ENCODE results near the gene CHMP2A. TPM values are rescaled to one million over a fixed set of nuclear protein-coding genes. Genes with fewer than 3 reads are reported as not detected.

Gene CHMP2A
- total and polyA plus RNA-seq, 2 experiments from 2014 or later, result 92.2 to 145 TPM

DNA sequence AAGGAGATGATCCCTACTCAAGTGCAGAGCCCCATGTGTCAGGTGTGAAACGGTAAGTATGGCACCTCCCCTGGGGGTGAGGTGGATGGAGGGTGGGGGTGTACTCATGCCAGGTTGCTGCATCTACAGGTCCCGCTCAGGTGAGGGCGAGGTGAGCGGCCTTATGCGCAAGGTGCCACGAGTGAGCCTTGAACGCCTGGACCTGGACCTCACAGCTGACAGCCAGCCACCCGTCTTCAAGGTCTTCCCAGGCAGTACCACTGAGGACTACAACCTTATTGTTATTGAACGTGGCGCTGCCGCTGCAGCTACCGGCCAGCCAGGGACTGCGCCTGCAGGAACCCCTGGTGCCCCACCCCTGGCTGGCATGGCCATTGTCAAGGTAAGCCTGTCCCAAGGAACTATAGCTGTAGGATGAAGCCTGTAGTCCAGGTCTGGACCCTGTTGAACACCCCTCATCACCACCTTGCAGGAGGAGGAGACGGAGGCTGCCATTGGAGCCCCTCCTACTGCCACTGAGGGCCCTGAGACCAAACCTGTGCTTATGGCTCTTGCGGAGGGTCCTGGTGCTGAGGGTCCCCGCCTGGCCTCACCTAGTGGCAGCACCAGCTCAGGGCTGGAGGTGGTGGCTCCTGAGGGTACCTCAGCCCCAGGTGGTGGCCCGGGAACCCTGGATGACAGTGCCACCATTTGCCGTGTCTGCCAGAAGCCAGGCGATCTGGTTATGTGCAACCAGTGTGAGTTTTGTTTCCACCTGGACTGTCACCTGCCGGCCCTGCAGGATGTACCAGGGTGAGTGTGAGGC lies 5.8 kb downstream of the CHMP2A start (continued):
- TF ChIP-seq JUNB (IDR thresholded peaks at IDR 0.05; ENCODE audit: unreplicated experiment), result no peak
- TF ChIP-seq, protein P1, sequence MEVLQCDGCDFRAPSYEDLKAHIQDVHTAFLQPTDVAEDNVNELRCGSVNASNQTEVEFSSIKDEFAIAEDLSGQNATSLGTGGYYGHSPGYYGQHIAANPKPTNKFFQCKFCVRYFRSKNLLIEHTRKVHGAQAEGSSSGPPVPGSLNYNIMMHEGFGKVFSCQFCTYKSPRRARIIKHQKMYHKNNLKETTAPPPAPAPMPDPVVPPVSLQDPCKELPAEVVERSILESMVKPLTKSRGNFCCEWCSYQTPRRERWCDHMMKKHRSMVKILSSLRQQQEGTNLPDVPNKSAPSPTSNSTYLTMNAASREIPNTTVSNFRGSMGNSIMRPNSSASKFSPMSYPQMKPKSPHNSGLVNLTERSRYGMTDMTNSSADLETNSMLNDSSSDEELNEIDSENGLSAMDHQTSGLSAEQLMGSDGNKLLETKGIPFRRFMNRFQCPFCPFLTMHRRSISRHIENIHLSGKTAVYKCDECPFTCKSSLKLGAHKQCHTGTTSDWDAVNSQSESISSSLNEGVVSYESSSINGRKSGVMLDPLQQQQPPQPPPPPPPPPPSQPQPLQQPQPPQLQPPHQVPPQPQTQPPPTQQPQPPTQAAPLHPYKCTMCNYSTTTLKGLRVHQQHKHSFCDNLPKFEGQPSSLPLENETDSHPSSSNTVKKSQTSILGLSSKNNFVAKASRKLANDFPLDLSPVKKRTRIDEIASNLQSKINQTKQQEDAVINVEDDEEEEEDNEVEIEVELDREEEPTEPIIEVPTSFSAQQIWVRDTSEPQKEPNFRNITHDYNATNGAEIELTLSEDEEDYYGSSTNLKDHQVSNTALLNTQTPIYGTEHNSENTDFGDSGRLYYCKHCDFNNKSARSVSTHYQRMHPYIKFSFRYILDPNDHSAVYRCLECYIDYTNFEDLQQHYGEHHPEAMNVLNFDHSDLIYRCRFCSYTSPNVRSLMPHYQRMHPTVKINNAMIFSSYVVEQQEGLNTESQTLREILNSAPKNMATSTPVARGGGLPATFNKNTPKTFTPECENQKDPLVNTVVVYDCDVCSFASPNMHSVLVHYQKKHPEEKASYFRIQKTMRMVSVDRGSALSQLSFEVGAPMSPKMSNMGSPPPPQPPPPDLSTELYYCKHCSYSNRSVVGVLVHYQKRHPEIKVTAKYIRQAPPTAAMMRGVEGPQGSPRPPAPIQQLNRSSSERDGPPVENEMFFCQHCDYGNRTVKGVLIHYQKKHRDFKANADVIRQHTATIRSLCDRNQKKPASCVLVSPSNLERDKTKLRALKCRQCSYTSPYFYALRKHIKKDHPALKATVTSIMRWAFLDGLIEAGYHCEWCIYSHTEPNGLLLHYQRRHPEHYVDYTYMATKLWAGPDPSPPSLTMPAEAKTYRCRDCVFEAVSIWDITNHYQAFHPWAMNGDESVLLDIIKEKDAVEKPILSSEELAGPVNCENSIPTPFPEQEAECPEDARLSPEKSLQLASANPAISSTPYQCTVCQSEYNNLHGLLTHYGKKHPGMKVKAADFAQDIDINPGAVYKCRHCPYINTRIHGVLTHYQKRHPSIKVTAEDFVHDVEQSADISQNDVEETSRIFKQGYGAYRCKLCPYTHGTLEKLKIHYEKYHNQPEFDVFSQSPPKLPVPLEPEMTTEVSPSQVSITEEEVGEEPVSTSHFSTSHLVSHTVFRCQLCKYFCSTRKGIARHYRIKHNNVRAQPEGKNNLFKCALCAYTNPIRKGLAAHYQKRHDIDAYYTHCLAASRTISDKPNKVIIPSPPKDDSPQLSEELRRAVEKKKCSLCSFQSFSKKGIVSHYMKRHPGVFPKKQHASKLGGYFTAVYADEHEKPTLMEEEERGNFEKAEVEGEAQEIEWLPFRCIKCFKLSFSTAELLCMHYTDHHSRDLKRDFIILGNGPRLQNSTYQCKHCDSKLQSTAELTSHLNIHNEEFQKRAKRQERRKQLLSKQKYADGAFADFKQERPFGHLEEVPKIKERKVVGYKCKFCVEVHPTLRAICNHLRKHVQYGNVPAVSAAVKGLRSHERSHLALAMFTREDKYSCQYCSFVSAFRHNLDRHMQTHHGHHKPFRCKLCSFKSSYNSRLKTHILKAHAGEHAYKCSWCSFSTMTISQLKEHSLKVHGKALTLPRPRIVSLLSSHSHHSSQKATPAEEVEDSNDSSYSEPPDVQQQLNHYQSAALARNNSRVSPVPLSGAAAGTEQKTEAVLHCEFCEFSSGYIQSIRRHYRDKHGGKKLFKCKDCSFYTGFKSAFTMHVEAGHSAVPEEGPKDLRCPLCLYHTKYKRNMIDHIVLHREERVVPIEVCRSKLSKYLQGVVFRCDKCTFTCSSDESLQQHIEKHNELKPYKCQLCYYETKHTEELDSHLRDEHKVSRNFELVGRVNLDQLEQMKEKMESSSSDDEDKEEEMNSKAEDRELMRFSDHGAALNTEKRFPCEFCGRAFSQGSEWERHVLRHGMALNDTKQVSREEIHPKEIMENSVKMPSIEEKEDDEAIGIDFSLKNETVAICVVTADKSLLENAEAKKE (CRISPR knock-in tag; IDR thresholded peaks at IDR 0.05), result no peak
- no peak for TF ChIP-seq NANOG (IDR thresholded peaks at IDR 0.05; ENCODE audit: borderline replicate concordance)
- TF ChIP-seq EZH2phosphoT487 (IDR thresholded peaks at IDR 0.05; ENCODE audit: unreplicated experiment), result no peak
- TF ChIP-seq ZNF331 (CRISPR knock-in tag; IDR thresholded peaks at IDR 0.05; ENCODE audit: low read depth), result no peak

DNA sequence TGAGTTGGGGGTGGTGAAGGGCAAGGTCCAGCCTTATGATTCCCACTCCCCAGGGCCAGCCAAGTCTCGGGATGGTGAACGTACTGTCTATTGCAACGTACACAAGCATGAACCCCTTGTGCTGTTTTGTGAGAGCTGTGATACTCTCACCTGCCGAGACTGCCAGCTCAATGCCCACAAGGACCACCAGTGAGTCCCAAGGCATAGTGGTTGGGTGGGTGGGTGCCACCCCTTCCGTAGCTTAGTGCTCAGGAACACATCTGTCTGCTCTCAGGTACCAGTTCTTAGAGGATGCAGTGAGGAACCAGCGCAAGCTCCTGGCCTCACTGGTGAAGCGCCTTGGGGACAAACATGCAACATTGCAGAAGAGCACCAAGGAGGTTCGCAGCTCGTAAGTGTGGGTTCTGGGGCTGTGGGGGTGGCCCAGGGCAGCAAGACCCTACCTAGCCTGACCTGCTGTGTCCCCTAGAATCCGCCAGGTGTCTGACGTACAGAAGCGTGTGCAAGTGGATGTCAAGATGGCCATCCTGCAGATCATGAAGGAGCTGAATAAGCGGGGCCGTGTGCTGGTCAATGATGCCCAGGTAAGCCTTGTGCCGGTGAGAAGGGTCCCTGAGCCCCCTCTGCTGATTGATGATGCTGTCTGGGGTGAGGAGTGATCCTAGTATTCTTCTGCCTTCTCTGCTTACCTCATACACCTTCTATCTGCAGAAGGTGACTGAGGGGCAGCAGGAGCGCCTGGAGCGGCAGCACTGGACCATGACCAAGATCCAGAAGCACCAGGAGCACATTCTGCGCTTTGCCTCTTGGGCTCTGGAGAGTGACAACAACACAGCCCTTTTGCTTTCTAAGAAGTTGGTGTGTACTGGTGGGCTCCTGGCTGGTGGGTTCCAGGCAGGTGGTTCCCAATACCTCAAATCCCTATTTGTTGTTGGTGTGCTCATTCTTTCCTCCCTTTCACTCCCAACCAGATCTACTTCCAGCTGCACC lies 7.3 kb downstream of the CHMP2A start:
- peaks cover 5% of the 10 kb centered on the region; the same call in 2 of the 3 replicates for H3K9me3 Mint-ChIP-seq
- Histone ChIP-seq H3K4me3 (0 out of 2 replicates have a peak overlapping the region, but pooled peaks have one; percentile 99), H4K20me1 (replicated peaks; ENCODE audit: insufficient read depth) (peaks cover 45% of the 10 kb centered on the region), H2AFZ (no peak overlapping the region), H3K4me1 (ENCODE audit: insufficient read depth) (peaks cover 8% of the 10 kb centered on the region; the same call in 1 of the 2 replicates), H3F3A (replicated peaks; ENCODE audit: low read depth) (peaks cover 79% of the 10 kb centered on the region), H3K4me2 (no peak overlapping the region), H3K36me3 (ENCODE audit: insufficient read depth) (peaks cover 51% of the 10 kb centered on the region), H3K27ac (ENCODE audit: low read depth) (0 out of 2 replicates have a peak overlapping the region, but pooled peaks have one; percentile 69), H3K27me3 (ENCODE audit: insufficient read depth) (peaks cover 4% of the 10 kb centered on the region; the same call in 1 of the 2 replicates), H3K79me2 (replicated peaks; ENCODE audit: insufficient read depth) (peaks cover 37% of the 10 kb centered on the region), H3K9me2 (ENCODE audit: insufficient read depth) (no peaks in the 10 kb centered on the region)
- TF ChIP-seq STAT1 (IDR thresholded peaks at IDR 0.05; ENCODE audit: unreplicated experiment) (no peak), JUNB (IDR thresholded peaks at IDR 0.05; ENCODE audit: unreplicated experiment) (no peak), ZNF331 (CRISPR knock-in tag; IDR thresholded peaks at IDR 0.05; ENCODE audit: low read depth) (no peak), CREB1 (CRISPR knock-in tag; IDR thresholded peaks at IDR 0.05; ENCODE audit: low read depth) (no peak), NANOG (IDR thresholded peaks at IDR 0.05; ENCODE audit: borderline replicate concordance) (no peak), ZNF114 (CRISPR knock-in tag; IDR thresholded peaks at IDR 0.05) (no peak), REST (IDR thresholded peaks at IDR 0.05; ENCODE audit: unreplicated experiment) (no peak), EZH2phosphoT487 (IDR thresholded peaks at IDR 0.05; ENCODE audit: unreplicated experiment) (no peak)
- TF ChIP-seq, protein P2, sequence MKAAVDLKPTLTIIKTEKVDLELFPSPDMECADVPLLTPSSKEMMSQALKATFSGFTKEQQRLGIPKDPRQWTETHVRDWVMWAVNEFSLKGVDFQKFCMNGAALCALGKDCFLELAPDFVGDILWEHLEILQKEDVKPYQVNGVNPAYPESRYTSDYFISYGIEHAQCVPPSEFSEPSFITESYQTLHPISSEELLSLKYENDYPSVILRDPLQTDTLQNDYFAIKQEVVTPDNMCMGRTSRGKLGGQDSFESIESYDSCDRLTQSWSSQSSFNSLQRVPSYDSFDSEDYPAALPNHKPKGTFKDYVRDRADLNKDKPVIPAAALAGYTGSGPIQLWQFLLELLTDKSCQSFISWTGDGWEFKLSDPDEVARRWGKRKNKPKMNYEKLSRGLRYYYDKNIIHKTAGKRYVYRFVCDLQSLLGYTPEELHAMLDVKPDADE (IDR thresholded peaks at IDR 0.05), result no peak
- peaks cover 32% of the 10 kb centered on the region for H3K27me3 Mint-ChIP-seq (ENCODE audit: insufficient read depth, low read depth, poor library complexity)
- no peak overlapping the region for H3K27ac Mint-ChIP-seq
- H3K4me1 Mint-ChIP-seq, result peaks cover 24% of the 10 kb centered on the region
- peak overlapping the region; percentile 99; the same call in 2 of the 3 replicates for H3K4me3 Mint-ChIP-seq
- no peak for DNase-seq (ENCODE audit: low spot score)
- no peak for ATAC-seq
- H3K36me3 Mint-ChIP-seq (ENCODE audit: low read depth), result peaks cover 80% of the 10 kb centered on the region

All from GM23338 (cell line).